ENCODE measurements around the gene EFCAB5. TPM values are rescaled to one million over a fixed set of nuclear protein-coding genes. Genes with fewer than 3 reads are reported as not detected.

The EFCAB5 gene
- total and polyA plus RNA-seq, 2 donors (not counting 1 experiment from before 2014, with no cell fraction given): 0.54 to 3.0 TPM

GRCh38 chr17:29927546-29927945, 13.9 kb upstream of the EFCAB5 start:
- Histone ChIP-seq H3K79me2 (ENCODE audit: control insufficient read depth, insufficient read depth, low read length) (peaks cover 68% of the 10 kb centered on the region), H3K4me1 (ENCODE audit: control insufficient read depth in 2 of 2, insufficient read depth in 2 of 2, low read length in 2 of 2) (peaks cover 26 to 30% of the 10 kb centered on the region in 2 donors), H3K4me3 (ENCODE audit: control extremely low read depth in 1 of 5, extremely low read depth in 1 of 5, insufficient read depth in 1 of 5, low read depth in 2 of 5, low read length in 4 of 5) (no peak overlapping the region), H3K9me3 (ENCODE audit: control extremely low read depth in 1 of 3, control insufficient read depth in 2 of 3, insufficient read depth in 1 of 3, low read length in 2 of 3) (no peaks in the 10 kb centered on the region), H3K27ac (ENCODE audit: low read length in 2 of 2) (no peak overlapping the region), H4K20me1 (ENCODE audit: control insufficient read depth, insufficient read depth, low read length, poor library complexity, severe bottlenecking) (peaks cover 16% of the 10 kb centered on the region), H3K36me3 (replicated peaks in 1 of 2; ENCODE audit: control extremely low read depth in 1 of 2, control insufficient read depth in 1 of 2, extremely low read depth in 1 of 2, insufficient read depth in 2 of 2, low read length in 1 of 2) (peaks cover 0 to 6% of the 10 kb centered on the region in 2 experiments), H3K27me3 (replicated peaks in 1 of 4; ENCODE audit: control extremely low read depth in 1 of 4, control insufficient read depth in 3 of 4, insufficient read depth in 4 of 4, low read length in 3 of 4) (no peaks in the 10 kb centered on the region), H2AFZ (ENCODE audit: insufficient read depth, low read depth, low read length, poor library complexity, severe bottlenecking) (no peak overlapping the region), H3K9ac (ENCODE audit: low read length) (no peak overlapping the region), H3K4me2 (replicated peaks; ENCODE audit: low read depth, low read length, poor library complexity, severe bottlenecking) (no peak overlapping the region)
- POLR2A ChIA-PET: no interaction called here
- no peak for TF ChIP-seq EZH2 (IDR thresholded peaks at IDR 0.05; ENCODE audit: borderline replicate concordance, insufficient read depth, low read depth, low read length, poor library complexity, severe bottlenecking)
- no peak for TF ChIP-seq CTCF (IDR thresholded peaks at IDR 0.05)
- ATAC-seq (ENCODE audit: low read depth) (no peak), DNase-seq (no peak)
- H3K9me3 Mint-ChIP-seq (ENCODE audit: insufficient read depth): no peaks in the 10 kb centered on the region
- intact Hi-C loops (cut with micrococcal nuclease): no loop called here
- no peak overlapping the region for H3K27ac Mint-ChIP-seq
- no peaks in the 10 kb centered on the region for H3K27me3 Mint-ChIP-seq
- peak overlapping the region; percentile 12 for H3K4me3 Mint-ChIP-seq
- WGBS (ENCODE audit: insufficient coverage): no CpG with 5 or more reads among the region's 1 CpG
- H3K4me1 Mint-ChIP-seq: peaks cover 39% of the 10 kb centered on the region
- CTCF ChIA-PET: interaction anchor here (1.2 to 11.3 kb wide), 5 partner anchors 7 to 119 kb away, joined by 3 to 359 read pairs (median 4); no protein-coding TSS in a partner anchor

GRCh38 chr17:29929006-29929532, 12.4 kb upstream of the EFCAB5 start:
- peaks cover 26 to 30% of the 10 kb centered on the region in 2 donors for H3K4me1 ChIP-seq (ENCODE audit: control insufficient read depth in 2 of 2, insufficient read depth in 2 of 2, low read length in 2 of 2)
- Mint-ChIP-seq H3K9me3 (ENCODE audit: insufficient read depth) (no peaks in the 10 kb centered on the region), H3K4me1 (peaks cover 40% of the 10 kb centered on the region), H3K27me3 (no peaks in the 10 kb centered on the region), H3K4me3 (no peak overlapping the region), H3K27ac (no peak overlapping the region)
- DNase-seq: no peak
- ATAC-seq (ENCODE audit: low read depth): no peak
- under 1% methylated on average over 10 of the region's 13 CpGs for WGBS (ENCODE audit: insufficient coverage)
- intact Hi-C loops (cut with micrococcal nuclease): no loop called here
- peaks cover 53% of the 10 kb centered on the region for H3K79me2 ChIP-seq (ENCODE audit: control insufficient read depth, insufficient read depth, low read length)
- ChIA-PET POLR2A (interaction anchor here (0.6 to 2.6 kb wide), 6 partner anchors 87 to 314 kb away, joined by 3 to 18 read pairs (median 4); no protein-coding TSS in a partner anchor), CTCF (interaction anchor here (0.9 to 11.3 kb wide), 9 partner anchors 9 to 349 kb away, joined by 3 to 359 read pairs (median 9); no protein-coding TSS in a partner anchor)
- no peaks in the 10 kb centered on the region for H3K27me3 ChIP-seq (replicated peaks in 1 of 4; ENCODE audit: control extremely low read depth in 1 of 4, control insufficient read depth in 3 of 4, insufficient read depth in 4 of 4, low read length in 3 of 4)
- peaks cover 8% of the 10 kb centered on the region for H4K20me1 ChIP-seq (ENCODE audit: control insufficient read depth, insufficient read depth, low read length, poor library complexity, severe bottlenecking)
- H3K36me3 ChIP-seq (replicated peaks in 1 of 2; ENCODE audit: control extremely low read depth in 1 of 2, control insufficient read depth in 1 of 2, extremely low read depth in 1 of 2, insufficient read depth in 2 of 2, low read length in 1 of 2): peaks cover 0 to 6% of the 10 kb centered on the region in 2 experiments
- H3K4me3 ChIP-seq (ENCODE audit: control extremely low read depth in 1 of 5, extremely low read depth in 1 of 5, insufficient read depth in 1 of 5, low read depth in 2 of 5, low read length in 4 of 5): peak overlapping the region; percentile 69 to 94 (median 84)
- peak overlapping the region; percentile 76 to 86 for H3K27ac ChIP-seq (ENCODE audit: low read length in 2 of 2)
- H3K9me3 ChIP-seq (ENCODE audit: control extremely low read depth in 1 of 3, control insufficient read depth in 2 of 3, insufficient read depth in 1 of 3, low read length in 2 of 3): no peaks in the 10 kb centered on the region
- peak overlapping the region; percentile 84 for H3K4me2 ChIP-seq (replicated peaks; ENCODE audit: low read depth, low read length, poor library complexity, severe bottlenecking)
- H2AFZ ChIP-seq (ENCODE audit: insufficient read depth, low read depth, low read length, poor library complexity, severe bottlenecking): peak overlapping the region; percentile 77
- TF ChIP-seq EZH2 (IDR thresholded peaks at IDR 0.05; ENCODE audit: borderline replicate concordance, insufficient read depth, low read depth, low read length, poor library complexity, severe bottlenecking): no peak
- TF ChIP-seq CTCF (IDR thresholded peaks at IDR 0.05): no peak
- H3K9ac ChIP-seq (ENCODE audit: low read length): peak overlapping the region; percentile 83
